NCI-H2196 (cell line): ENCODE results near the gene UACA.
"Not testable (repeated sequence)": the region's sequence is repeated elsewhere in the genome, so short reads cannot be mapped to it uniquely, and the experiment has no call there.

ENCODE experiments used
- DNase-seq: peaks from one replicate; lab custom pipeline; 2025; ENCODE audit not compliant: unreplicated experiment; lab: John Stamatoyannopoulos, UW

The UACA gene

DNA sequence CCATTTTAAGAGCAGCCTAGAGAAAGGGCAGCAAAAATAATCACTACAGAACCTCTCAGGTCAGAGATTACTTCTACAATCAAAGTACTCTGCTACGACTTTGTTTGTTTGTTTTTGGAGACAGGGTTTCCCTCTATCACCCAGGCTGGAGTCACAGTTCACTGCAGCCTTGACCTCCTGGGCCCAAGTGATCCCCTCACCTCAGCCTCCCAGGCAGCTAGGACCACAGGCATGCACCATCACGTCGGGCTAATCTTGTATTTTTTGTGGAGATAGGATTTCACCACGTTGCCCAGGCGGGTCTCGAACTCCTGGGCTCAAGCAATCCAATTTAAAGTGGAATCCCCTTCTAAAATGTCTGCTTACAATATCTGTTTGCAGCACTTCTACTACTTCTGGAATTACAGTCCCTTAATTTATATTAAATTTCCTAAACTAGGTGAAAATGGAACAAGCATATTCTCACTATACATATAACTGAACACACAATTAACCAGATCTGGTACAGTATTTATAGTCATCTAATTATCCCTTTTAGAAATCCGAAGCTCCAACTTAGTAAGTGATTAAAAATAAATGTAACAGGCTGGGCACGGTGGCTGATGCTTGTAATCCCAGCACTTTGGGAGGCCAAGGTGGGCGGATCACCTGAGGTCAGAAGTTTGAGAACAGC, 4.4 kb downstream of the UACA start:
- no peak for DNase-seq

DNA sequence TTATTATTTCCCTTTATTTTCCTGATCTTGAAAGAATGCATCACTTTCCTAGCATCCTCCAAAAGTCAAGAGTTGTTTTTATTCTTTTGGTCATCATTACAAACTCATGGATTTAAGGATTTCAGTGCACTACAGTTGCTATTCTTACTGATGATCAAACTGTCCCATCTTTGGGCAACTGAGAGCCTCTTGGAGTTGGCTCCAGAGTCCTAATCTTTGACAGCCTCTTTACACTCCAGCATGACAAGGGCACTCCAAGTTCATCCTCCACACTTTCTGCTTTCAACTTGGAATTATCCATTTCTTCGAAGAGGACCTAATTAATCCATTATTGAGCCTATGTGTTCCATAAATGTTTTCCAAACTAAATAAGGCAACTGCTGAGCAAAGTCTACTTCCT, 5.7 kb downstream of the UACA start:
- DNase-seq = no peak

DNA sequence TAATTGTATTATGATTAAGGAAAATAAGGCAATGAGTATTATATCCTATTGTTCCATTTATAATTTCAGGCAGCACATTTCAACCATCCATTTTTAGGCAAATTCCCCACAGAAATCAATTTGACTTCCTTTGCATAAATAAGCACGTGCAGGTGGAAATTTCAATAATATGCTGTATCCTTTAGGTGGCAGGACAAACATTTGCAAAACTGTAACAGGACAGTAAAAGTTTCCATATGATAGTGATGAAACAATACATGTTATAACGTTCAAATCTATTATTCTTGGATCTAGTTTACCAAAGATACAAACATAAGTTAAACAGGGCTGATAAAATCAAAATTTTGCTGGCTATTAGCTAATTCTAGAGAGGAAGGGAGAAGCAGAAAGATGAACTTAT, 8.5 kb downstream of the UACA start:
- DNase-seq = no peak

DNA sequence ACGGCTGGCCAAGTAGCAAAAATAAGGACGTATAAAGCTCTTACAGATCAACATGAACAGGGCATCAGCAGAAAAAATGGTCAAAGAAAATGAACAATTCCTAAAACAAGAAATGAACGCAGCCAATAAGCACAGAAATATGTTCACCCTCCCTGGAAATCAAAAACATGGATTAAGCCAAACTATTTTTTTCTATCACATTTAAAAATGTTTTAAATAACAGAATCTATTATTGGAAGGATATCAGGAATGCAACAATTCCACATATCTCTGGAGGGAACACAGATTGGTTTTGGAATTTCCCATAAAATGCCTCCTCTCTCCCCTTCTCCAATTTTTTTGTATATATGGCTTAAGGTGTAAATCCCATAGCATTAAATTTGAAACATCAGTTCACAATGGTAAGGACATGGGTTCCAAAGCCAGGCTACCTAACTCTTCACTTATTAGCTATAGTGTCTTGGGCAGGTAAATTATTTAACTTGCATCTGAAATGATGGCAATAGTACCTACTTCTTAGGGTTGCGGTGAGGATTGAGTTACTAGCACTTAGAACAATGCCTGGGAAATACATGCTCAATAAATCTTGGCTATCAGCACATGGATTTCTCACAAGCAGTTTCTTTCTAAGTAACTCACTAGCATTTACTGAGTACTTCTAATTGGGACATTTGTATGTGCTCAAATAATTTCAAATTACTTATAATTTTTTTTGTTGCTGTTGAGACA, 10.1 kb downstream of the UACA start:
- DNase-seq = no peak

DNA sequence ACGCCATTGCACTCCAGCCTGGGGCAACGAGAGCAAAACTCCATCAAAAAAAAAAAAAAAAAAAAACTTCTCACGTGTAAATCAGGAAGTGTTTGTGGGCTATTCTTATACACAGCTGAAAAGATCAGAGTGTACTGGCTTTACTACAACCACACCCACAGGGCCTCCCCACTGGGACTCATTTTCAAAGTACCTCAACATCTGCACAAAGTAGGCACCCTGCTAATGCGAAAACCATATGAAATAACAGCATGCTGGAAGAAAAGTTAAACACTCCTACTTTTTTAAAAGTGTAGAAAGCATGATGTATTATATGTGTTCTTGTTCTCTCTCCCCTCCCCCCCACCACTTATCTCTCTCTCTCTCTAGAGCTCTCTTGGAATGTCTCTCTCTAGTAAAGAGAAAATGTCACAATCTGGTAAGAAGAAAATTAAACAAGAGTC, 11.1 kb downstream of the UACA start:
- no peak for DNase-seq

DNA sequence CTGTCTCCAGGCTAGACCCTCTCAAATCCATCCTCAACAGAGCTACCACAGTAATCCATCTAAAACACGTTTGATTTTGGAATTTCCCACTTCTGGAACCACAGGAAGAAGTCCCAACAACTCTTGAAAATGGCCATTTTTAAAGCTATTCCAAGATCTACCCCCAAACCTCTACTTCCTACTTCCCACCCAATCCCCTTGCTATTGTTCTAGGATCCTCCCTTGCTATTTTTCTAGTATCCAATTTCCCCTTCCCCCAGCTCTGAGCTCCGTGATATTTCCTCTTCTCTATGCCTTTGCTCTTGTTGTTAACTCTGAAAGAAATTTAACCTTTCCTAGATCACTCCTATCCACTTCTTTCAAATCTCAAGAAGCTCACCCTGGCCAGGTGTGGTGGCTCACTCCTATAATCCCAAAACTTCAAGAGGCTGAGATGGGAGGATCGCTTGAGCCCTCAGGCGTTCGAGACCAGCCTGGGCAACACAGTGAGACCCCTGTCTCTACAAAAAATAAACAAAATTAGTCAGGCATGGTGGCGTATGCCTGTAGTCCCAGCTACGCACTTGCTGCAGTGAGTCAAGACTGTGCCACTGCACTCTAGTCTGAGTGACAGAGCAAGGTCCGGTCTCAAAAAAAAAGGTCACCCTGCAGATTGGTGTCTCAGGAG, 13.0 kb downstream of the UACA start:
- no peak for DNase-seq

DNA sequence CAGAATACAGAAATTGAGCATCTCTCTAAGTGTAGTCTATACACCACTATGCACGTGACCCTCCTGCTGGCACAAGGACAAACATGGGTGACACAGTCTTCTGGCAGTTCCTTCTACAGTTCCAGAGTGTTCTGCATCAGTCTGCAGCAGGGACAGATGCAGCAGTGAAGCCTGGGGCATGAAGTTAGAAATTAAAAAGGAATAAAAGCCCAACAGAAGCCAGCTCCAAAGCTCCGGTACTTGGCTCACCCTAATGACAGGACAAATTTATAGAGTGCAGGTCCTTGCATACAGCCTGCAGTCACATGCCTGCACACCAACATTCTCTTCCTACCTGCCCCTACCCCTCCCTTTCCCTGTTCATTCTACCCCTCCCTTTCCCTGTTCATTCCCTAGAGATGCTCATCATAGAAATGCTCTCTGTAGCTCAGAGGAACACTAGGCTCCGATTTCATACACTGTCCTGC, 15.0 kb downstream of the UACA start:
- DNase-seq = no peak

DNA sequence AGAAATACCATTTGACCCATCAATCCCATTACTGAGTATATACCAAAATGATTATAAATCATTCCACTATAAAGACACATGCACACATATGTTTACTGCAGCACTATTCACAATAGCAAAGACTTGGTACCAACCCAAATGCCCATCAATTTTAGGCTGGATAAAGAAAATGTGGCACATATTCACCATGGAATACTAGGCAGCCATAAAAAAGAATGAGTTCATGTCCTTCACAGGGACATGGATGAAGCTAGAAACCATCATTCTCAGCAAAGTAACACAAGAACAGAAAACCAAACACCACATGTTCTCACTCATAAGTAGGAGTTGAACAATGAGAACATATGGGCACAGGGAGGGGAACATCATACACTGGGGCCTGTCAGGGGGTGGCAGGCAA, 16.8 kb downstream of the UACA start:
- DNase-seq = not testable (repeated sequence)

DNA sequence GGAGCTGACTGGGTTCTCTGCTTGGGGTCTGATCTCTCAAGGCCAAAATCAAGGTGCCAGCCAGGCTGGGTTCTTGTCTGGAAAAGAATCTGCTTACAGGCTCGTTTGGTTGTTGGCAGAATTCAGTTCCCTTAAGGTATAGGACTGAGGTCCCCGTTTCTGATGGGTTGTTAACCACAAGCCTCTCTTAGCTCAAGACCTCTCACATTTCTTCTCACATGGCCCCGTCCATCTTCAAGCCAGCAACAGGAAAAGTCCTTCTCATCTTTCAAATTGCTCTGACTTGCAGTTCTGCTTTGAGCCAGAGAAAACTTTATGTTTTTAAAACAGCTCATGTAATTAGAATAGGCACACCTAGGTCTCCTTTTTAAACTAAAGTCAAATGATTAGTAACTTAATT, 20.4 kb downstream of the UACA start:
- DNase-seq = no peak

DNA sequence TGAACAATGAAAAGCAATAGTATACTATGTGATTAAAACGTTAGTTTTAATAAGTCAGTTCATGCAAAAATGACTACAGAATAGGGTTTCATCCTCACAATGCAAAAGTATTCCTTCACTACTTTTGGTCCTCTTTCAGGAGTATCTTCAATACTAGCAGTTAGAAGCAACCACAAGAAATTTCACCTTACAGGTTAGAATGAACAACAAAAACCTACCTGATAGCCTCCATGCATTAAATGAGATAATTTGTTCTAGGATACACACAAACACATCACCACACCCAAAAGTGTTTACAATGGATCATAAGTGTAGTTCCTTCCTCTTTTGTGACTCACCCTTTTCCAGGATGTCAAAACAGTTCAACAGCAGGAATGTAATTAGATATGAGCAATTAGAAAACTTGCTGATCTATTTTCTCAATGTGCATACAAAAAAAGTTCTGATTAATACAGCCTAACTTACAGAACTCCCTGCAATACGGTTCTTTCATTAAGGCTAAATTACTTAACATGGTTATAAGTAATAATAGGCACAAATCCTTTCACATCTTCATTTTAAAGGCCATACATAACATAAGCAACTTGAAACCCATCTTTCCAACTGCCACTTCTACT, 21.6 kb downstream of the UACA start:
- DNase-seq = no peak

DNA sequence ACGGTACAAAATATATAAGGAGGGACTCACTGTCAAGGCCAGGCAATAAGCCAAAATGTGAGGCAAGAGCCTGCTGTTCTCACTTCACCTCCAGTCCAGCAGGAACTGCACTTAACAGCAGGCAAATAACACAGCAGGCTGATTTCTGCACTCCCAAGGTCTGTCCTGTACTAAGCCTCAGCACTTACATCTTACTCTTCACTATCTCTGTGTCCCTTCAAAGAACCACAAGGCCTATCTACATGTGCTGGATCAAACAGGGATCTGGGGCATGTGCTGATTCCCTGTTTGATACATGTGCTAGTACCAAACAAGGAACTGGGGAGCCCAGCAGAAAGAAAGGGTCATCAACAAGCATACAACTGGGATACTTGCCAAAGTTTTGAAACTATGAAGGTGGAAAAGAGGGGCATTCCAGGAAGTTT, 22.2 kb downstream of the UACA start:
- peak; percentile 64 for DNase-seq

DNA sequence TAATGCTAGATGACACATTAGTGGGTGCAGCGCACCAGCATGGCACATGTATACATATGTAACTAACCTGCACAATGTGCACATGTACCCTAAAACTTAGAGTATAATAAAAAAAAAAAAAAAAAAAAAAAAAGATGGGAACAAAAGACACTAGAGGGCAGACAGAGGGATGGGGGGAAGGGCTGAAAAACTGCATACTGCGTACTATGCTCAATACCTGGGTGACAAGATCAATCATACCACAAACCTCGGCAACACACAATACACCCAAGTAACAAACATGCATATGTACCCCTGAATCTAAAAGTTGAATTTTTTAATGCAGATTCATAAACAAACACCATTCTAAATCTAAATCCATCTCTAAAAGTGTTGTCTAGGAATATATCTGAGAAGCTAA, 28.3 kb downstream of the UACA start:
- not testable (repeated sequence) for DNase-seq

DNA sequence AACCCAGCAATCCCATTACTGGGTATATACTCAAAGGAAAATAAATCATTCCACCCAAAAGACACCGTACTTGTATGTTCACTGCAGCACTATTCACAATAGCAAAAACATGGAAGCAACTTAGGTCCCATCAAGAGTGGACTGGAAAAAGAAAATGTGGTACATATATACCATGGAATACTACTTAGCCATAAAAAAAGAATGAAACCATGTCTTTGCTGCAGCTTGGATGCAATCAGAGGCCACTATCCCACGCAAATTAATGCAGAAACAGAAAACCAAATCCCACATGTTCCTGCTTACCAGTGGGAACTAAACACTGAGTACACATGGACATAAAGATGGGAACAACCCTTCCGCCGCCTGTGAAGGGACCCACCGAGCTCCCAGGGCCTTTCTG, 34.2 kb downstream of the UACA start:
- DNase-seq = no peak

DNA sequence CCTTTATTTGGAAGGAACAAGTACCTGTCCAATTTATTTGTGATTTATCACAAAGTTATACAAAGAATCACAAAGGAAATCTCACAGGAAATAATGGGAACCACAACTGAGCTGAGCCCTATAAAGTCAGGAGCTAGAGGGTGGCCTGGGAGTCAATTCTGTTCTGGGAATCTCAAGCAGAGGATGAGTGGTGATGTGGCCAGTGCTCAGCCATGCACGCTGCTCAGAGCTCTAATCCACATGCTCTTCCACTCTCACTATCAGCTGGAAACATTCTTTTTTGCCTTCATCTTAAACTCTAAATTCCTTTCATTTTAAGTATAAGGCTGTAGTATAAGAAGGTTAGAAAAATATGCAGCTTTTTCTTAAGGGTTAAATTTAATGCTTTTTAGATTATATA, 36.6 kb downstream of the UACA start:
- DNase-seq = no peak

DNA sequence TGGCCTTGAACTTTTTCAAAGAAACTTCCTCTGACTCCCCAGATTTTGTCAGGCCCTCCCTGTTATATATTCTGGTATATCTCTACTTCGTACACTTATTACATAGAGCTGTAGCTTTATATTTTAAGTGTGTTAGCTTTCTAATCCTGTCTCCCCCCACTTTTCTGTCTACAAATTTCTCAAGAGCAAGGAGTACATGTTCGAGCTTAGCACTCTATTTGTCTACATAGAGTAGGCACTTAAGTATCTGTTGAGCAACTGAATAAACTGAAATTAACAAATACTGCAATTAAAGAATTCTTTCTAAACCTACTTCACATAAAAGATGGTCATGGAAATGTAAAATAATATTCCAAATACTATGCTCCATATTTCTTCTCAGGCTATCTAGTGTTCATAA, 39.4 kb downstream of the UACA start:
- no peak for DNase-seq

DNA sequence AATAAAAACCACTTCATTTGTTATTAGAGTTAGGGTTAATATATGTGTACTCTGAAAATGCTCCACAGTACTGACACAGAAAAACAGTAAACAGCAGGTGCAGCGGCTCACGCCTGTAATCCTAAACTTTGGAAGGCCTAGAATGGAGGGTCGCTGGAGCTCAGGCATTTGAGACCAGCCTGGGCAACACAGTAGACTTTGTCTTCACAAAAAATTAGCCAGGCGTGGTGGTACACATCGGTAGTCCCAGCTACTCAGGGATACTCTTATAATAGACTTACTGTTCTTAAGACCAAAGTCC, 40.3 kb downstream of the UACA start:
- DNase-seq = no peak

DNA sequence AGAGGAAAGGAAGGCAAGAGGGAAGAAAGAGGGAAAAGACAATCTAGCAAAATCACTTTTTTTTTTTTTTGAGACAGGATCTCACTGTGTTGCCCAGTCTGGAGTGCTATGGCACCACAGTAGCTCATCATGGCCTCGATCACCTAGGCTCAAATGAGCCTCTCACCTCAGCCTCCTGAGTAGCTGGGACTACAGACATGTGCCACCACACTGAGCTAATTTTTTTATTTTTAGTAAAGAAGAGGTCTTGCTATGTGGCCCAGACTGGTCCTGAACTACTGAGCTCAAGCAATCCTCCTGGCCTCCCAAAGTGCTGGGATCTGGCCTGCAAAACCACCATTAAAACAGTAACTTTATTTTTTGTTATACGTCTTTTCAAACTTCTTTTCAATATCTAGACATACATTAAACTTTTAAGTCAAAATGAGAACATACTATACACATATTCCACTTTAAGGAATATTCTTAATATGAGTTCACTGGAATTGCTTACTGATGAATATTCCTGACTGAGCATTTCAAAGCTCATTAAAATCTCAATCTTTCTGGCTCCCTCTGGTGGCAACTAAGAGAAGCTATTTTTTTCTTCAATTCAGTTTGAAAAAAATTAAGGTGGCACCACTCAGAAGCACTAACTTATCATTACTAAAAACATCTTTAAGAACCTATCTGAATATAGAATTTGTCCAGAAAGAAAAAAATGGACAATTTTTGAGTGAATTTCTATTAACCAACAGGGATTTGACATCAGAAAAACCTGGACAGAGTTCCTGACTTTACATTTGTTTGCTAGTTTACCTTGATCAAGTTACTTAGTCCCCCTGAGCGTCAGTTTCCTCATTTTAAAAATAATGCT, 40.9 kb downstream of the UACA start:
- DNase-seq = peak; percentile 36

DNA sequence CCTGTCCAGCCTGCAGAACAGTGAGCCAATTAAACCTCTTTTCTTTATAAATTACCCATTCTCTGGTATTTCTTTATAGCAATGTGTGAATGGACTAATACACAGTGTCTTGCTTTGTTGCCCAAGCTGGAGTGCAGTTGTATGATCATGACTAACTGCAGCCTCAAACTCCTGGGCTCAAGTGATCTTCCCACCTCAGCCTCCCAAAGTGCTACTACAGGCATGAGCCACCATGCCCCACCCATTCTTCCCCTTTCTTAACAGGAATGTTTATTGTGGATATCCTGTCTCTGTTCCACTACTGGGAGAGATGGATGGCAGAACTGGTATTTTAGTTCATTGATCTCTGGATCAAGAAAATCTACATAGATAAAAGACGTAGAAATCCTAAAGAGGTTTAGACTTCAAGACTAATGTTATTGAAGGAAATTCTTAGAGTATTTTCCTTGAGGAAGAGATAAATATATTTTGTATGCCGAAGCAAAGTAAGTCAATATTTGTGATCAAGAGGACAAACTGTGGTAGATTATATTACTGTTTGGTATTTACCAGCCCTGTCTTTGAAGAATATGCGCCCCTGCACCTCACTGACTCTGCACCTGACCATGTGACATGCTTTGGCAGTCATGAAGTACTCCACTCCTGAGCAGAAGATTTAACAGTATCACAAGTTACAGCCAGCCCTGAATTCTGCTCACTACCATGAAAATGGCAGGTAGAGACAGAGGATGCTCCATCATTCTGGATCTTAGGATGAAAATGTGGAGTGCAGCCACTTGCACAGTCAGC, 42.9 kb downstream of the UACA start:
- no peak for DNase-seq

DNA sequence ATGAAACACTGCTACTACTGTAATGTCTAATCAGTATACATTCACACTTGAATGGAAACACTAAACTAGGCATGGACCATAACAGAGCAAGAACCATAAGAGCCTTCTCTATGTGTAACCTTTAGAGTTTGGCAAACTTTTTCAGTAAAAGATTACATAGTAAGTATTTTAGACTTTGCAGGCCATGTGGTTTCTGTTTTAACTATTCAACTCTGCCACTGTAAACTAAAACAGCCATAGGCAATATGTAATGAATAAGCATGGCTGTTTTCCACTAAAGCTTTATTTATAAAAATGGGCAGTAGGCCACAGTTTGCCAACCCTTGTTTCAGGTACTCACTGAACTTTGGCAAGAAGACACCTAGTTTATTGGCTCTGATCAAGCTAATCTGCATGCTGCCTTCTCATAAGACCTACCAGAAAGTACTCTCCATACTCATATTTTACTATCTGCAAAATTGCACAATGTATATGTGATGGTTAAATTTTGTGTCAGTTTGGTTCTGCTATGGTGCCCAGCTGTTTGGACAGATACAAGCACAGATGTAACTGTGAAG, 46.0 kb downstream of the UACA start:
- no peak for DNase-seq
